Adipocyte (in vitro differentiated cells): ENCODE measurements around the gene FUZ.

Source experiments
- DNase-seq: peaks from one replicate; pipeline ENCODE4 v3.0.0-alpha.2; 2015; ENCODE audit warnings: low read depth
- H3K27me3 ChIP-seq: replicated peaks from 2 replicates; pipeline ENCODE4 v1.7.0; 2013; ENCODE audit warnings: mild to moderate bottlenecking, low read length, moderate library complexity; ENCODE audit not compliant: control insufficient read depth, insufficient read depth
- H3K36me3 ChIP-seq: 2 replicates; pipeline ENCODE4 v1.7.0; 2013; ENCODE audit warnings: low read length, mild to moderate bottlenecking, moderate library complexity; ENCODE audit not compliant: control insufficient read depth, insufficient read depth, severe bottlenecking
- H3K4me1 ChIP-seq: 2 replicates; pipeline ENCODE4 v1.7.0; 2013; ENCODE audit warnings: mild to moderate bottlenecking, low read length, moderate library complexity; ENCODE audit not compliant: control insufficient read depth, insufficient read depth
- H3K4me3 ChIP-seq: 2 replicates; pipeline ENCODE4 v1.7.0; 2013; ENCODE audit warnings: mild to moderate bottlenecking, low read length, moderate library complexity
- H3K9ac ChIP-seq: 2 replicates; pipeline ENCODE4 v1.7.0; 2013; ENCODE audit warnings: mild to moderate bottlenecking, low read length, moderate library complexity
- H3K9me3 ChIP-seq: 2 replicates; pipeline ENCODE4 v1.7.0; 2013; ENCODE audit warnings: mild to moderate bottlenecking, low read length, moderate library complexity; ENCODE audit not compliant: control insufficient read depth

The FUZ gene

DNA sequence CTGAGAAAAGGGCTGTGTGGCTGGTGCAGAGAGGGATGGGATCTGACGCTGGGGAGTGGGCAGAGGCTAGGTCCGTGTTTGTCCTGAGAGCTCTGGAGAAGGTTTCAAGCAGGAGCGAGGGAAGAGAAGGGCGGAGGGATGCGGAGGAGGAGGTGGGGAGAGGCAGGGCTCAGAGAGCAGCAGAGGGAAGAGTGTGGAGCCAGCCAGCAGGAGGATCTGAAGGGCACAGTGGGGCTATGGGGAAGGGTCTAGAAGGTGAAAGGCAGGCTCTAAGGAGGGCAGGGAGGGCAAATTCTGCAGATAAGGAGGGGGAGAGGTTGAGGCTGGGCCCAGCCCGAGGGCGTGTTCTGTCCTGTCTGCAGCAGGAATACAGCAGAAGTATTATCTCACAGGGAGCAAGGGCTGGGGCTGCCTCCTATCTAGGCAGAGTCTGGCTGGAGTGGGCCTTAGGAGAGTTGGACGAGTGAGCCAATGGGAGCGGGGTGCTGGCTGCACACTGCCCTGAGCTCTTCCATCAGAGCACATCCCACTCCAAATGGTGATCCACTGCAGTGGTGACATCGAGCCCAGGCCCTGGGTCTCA lies 40.2 kb downstream of the FUZ start:
- Histone ChIP-seq H3K4me3 (no peak overlapping the region), H3K4me1 (peaks cover 31% of the 10 kb centered on the region), H3K27me3 (no peaks in the 10 kb centered on the region), H3K36me3 (peaks cover 29% of the 10 kb centered on the region), H3K9me3 (no peaks in the 10 kb centered on the region), H3K9ac (no peak overlapping the region)
- DNase-seq = no peak

DNA sequence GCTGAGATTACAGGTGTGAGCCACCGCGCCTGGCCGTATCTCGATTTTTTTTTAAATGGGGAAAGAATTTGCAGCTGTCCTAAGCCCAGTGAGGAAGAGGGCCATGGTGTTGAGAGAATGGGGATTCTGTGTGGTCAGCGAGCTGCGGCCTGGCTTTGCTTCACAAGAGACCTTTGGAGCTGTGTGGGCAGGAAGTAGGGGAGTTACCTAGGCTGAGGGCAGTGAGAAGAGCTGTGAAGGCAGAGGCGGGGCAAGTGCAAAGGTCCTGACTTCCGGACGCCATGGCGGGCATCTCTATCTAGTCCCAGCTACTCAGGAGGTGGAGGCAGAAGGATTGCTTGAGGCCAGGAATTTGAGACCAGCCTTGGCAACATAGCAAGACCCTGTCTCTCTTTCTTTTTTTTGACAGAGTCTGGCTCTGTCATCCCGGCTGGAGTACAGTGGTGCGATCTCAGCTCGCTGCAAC lies 41.4 kb downstream of the FUZ start:
- no peak overlapping the region for H3K9ac ChIP-seq
- no peaks in the 10 kb centered on the region for H3K27me3 ChIP-seq
- no peak for DNase-seq
- H3K4me3 ChIP-seq = no peak overlapping the region
- H3K36me3 ChIP-seq = peaks cover 27% of the 10 kb centered on the region
- no peaks in the 10 kb centered on the region for H3K9me3 ChIP-seq
- H3K4me1 ChIP-seq = peaks cover 35% of the 10 kb centered on the region

DNA sequence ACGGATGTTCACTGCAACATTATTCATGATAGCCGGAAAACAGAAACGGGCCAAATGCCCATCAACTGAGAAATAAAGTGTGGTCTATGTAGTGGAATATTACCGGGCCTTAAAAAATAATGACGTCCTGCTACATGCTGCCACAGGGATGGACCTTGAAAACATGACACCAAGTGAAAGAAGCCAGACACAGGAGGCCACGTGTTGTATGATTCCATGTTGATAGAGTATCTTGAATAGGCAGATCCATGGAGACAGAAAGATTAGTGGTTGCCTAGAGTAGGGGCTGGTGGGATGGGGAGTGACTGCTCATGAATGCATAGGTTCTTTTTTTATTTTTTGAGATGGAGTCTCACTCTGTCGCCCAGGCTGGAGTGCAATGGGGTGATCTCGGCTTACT lies 42.6 kb downstream of the FUZ start:
- peaks cover 40% of the 10 kb centered on the region for H3K4me1 ChIP-seq
- H3K4me3 ChIP-seq = no peak overlapping the region
- no peak for DNase-seq
- peaks cover 17% of the 10 kb centered on the region for H3K36me3 ChIP-seq
- H3K9me3 ChIP-seq = no peaks in the 10 kb centered on the region
- no peaks in the 10 kb centered on the region for H3K27me3 ChIP-seq
- no peak overlapping the region for H3K9ac ChIP-seq

DNA sequence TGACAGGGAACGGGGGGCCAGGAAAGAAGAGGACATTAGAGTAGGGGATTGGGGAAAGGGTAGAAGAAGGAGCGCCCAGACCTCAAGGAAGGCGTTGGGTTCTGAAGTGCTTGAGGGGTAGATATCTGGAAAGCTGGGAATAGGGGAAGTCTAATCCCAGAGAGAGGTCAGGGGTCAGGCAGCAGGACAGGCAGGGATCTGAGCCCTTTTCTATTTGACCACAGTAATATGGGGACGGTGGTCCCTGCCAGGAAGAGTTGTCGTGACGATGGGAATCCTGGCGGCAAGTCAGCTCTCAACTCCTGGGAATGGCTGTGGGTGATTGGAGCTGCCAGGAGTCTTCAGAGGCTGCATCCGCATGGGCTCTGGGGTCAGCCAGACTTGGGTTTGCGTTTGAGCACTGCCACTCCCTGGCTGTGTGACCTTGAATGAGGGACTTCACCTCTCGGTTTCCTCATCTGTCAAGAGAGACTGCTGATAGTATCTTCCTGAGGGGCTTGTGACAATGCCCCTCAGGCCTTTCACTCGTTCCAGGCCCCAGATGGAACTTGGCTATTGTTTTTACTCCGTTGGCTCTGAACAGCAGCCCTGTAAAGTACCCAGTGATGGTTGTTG lies 45.0 kb downstream of the FUZ start:
- H3K4me1 ChIP-seq = peaks cover 38% of the 10 kb centered on the region
- peak overlapping the region; percentile 97 for H3K9ac ChIP-seq
- H3K27me3 ChIP-seq = no peaks in the 10 kb centered on the region
- peak overlapping the region; percentile 99 for H3K4me3 ChIP-seq
- H3K36me3 ChIP-seq = peaks cover 10% of the 10 kb centered on the region
- H3K9me3 ChIP-seq = no peaks in the 10 kb centered on the region
- peak; percentile 22 for DNase-seq

DNA sequence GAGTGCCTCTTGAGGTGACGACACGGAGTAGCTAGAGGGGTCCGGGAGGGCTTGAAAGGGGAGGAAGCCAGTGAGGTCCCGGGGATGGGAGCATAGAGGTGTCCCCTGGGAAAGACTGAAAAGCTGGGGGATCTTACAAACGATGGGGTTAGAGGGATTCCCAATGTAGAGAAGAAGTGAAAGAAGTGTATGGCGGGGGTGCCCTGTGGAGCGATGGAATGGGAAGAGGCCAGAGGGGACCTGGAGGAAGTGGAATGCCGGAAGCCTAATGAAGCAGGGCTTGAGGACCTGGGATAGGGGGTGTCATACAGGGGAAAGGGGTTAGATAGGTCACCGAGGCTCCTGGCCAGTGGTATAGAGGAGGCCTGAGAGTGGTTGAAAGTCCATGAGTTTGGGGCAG lies 45.7 kb downstream of the FUZ start:
- Histone ChIP-seq H3K9ac (peak overlapping the region; percentile 97), H3K4me1 (peaks cover 38% of the 10 kb centered on the region), H3K27me3 (no peaks in the 10 kb centered on the region), H3K9me3 (no peaks in the 10 kb centered on the region), H3K4me3 (peak overlapping the region; percentile 99), H3K36me3 (peaks cover 10% of the 10 kb centered on the region)
- DNase-seq = peak; percentile 55

DNA sequence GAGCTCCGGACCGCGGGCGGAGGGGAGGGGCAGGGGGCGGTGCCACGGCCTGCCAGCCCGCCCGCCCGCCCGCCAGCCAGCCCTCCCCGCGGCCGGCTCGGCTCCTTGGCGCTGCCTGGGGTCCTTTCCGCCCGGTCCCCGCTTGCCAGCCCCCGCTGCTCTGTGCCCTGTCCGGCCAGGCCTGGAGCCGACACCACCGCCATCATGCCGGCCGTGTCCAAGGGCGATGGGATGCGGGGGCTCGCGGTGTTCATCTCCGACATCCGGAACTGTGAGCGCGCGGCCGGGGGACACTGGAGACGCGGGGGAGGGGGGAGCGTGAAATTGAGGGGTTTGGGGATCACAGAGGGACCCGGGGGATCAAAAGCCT lies 46.2 kb downstream of the FUZ start, which contains the start of gene AP2A1:
Gene AP2A1, plus strand, starts transcription at position 72 of the 370 bp plus-strand sequence. Its CDS starts 133 bp downstream, at position 205.
- H3K4me3 ChIP-seq = peak within 1 kb of the TSS; percentile 99
- H3K27me3 ChIP-seq = no peaks in the 10 kb centered on the region

DNA sequence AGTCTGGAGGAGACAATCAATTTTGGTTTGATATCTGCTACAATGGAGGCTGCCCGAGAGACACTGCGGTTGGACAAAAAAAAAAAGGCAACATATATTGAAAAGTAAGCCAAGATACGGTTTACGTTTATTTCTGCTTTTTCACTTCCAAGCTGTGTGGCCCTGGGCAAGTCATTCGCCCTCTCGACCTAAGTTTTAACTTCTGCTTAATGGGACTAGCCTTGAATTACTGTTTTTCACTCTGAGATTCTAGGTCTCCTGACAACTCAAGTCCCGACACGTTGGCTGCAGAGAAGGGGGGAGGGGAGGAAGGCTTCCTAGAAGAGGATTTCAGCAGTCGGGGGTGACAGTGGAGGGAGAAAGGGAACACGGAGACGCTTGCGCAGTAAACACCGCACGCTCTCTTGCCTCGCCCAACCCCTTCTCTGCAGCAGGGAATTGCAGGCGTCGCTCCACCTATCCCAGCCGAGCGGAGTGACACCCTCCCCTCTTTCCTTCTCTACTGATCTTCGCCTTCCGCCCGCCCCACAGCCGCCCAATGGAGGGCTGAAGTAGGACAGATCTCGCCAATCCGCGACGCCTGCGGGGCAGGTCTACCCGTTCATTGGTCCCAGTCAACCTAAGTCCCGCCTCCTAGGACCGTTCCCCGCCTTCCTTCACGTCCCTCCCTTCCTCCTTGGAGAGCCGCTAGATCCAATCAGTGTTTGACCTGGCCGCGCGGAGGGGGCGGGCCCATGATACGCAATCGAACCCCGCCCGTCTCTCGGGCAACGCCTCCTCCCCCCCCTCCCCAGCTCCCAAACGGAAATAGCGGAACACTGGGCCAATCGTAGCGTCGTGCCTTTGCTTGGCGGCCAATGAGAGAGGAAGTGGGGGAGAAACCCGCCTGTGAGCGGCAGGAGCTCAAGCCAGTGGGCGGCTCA lies 46.8 kb downstream of the FUZ start:
- no peaks in the 10 kb centered on the region for H3K27me3 ChIP-seq
- H3K9ac ChIP-seq = peak overlapping the region; percentile 95
- DNase-seq = peak; percentile 100
- peaks cover 46% of the 10 kb centered on the region for H3K4me1 ChIP-seq
- peaks cover 4% of the 10 kb centered on the region for H3K36me3 ChIP-seq
- H3K9me3 ChIP-seq = no peaks in the 10 kb centered on the region
- H3K4me3 ChIP-seq = peak overlapping the region; percentile 79

More for the DNA sequence above, 46.2 kb downstream of the FUZ start, which contains the start of gene AP2A1:
- peaks cover 40% of the 10 kb centered on the region for H3K4me1 ChIP-seq
- H3K36me3 ChIP-seq = peaks cover 10% of the 10 kb centered on the region
- H3K9me3 ChIP-seq = no peaks in the 10 kb centered on the region
- peak within 1 kb of the TSS; percentile 97 for H3K9ac ChIP-seq
- DNase-seq = no peak

DNA sequence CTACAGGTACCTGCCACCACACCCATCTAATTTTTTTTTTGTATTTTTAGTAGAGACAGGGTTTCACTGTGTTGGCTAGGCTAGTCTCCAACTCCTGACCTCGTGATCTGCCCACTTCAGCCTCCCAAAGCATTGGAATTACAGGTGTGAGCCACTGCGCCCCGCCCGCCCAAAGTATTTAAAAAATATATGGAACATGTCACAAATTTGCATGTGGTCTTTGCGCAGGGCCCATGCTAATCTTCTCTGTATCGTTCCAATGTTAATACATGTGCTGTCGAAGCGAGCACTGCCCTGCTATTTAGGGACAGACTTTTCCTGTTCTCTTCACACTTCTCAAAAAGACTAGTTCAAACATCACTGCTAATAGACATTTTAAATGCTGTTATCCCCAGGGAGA lies 48.8 kb downstream of the FUZ start:
- peaks cover 40% of the 10 kb centered on the region for H3K4me1 ChIP-seq
- no peaks in the 10 kb centered on the region for H3K9me3 ChIP-seq
- H3K9ac ChIP-seq = no peak overlapping the region
- H3K36me3 ChIP-seq = no peaks in the 10 kb centered on the region
- no peak overlapping the region for H3K4me3 ChIP-seq
- no peaks in the 10 kb centered on the region for H3K27me3 ChIP-seq
- DNase-seq = no peak

DNA sequence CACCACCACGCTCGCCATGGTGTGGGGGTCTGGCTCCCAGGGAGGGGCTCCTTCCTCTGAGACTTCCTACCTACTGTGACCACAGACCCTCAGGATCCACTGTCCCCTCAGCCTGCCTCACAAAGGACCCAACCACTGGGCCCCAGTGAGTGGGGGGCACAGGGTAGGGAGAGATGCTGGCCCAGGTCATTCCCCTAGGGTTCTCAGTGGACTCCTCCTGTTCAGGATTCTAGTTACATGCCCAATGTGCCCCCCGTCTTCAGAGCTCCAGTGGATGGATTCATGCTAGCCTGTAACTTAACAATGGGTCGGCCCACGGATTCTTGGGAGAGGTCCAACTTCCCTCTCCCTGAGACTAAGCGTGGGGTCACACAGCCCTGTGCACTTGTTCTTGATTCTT lies 49.9 kb downstream of the FUZ start, which contains the start of gene TSKS:
Gene TSKS, minus strand, starts transcription at position 77 of the 400 bp plus-strand sequence. Its CDS starts 59 bp downstream, at position 18.
- H3K9ac ChIP-seq = peak within 1 kb of the TSS; percentile 84
- peaks cover 36% of the 10 kb centered on the region for H3K4me1 ChIP-seq
- H3K27me3 ChIP-seq = no peaks in the 10 kb centered on the region
- H3K4me3 ChIP-seq = no peak within 1 kb of the TSS
- H3K36me3 ChIP-seq = no peaks in the 10 kb centered on the region
- no peak for DNase-seq
- H3K9me3 ChIP-seq = no peaks in the 10 kb centered on the region

DNA sequence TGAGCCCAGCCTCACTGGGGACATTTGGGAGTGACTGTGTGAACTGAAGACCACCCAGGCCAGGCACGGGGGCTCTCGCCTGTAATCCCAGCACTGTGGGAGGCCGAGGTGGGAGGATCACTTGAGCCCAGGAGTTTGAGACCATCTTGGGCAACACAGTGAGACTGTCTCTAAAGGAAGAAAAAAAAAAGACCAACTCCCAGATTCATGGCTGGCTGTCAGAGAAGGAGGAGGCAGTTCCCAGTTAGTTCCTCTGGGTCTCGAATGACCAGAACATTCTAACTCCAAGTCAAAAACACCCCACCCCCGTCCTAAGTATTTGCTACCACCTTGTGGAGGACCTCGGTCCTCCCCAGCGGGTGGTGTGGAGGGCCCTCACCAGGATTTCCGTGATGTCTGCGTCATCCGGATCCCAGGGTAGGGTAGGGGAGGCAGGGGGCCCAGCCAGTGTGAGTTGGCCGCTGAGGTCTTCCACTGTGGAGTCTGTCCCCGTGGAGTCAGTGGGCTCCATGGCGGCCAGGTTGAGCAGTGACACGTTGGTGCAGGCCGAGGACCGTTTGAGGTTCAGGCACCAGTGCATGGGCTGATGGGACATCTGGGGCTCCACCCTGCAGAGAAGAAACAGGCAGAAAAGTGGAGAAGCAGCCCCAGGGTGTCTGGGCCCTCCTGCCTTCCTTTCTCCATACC lies 51.3 kb downstream of the FUZ start:
- Histone ChIP-seq H3K9ac (peak overlapping the region; percentile 84), H3K36me3 (no peaks in the 10 kb centered on the region), H3K27me3 (no peaks in the 10 kb centered on the region), H3K9me3 (no peaks in the 10 kb centered on the region), H3K4me3 (peak overlapping the region; percentile 3), H3K4me1 (peaks cover 40% of the 10 kb centered on the region)
- no peak for DNase-seq
